ENCODE measurements around the gene CDCA4.

- no peak for TF ChIP-seq EZH2 (IDR thresholded peaks at IDR 0.05; ENCODE audit: borderline replicate concordance, low read length)
- TF ChIP-seq CTCF (conservative IDR thresholded peaks at IDR 0.05 in 1 of 2, IDR thresholded peaks at IDR 0.05 in 1 of 2; ENCODE audit: extremely low read depth in 1 of 2, insufficient read depth in 1 of 2, low read depth in 1 of 2, low read length in 2 of 2): no peak
Measured at GRCh38 chr14:105043641-105044040, 22.8 kb upstream of the CDCA4 start.
